ENCODE measurements around the gene COG5. TPM values are rescaled to one million over a fixed set of nuclear protein-coding genes. Genes with fewer than 3 reads are reported as not detected.
"Not testable (repeated sequence)": the region's sequence is repeated elsewhere in the genome, so short reads cannot be mapped to it uniquely, and the experiment has no call there.

COG5 gene
- total RNA-seq, 2 experiments from 2014 or later: 34.1 to 35.5 TPM

GRCh38 chr7:107551936-107552335 lies 11.8 kb downstream of the COG5 start:
- H3K9me3 Mint-ChIP-seq (ENCODE audit: low read depth): peaks cover 2% of the 10 kb centered on the region
- no peak for DNase-seq
- H3K27me3 Mint-ChIP-seq: no peaks in the 10 kb centered on the region
- ChIA-PET CTCF (interaction anchor here (0.6 kb wide), 1 partner anchor 89 kb away, joined by 3 read pairs; no protein-coding TSS in a partner anchor), POLR2A (no interaction called here)
- no peak for ATAC-seq
- intact Hi-C loops (cut with DNase I, micrococcal nuclease): no loop called here
- no peak overlapping the region for H3K4me3 Mint-ChIP-seq
- H3K36me3 Mint-ChIP-seq (ENCODE audit: low read depth): peaks cover 61% of the 10 kb centered on the region
- peaks cover 37% of the 10 kb centered on the region for H3K4me1 Mint-ChIP-seq
- no peak overlapping the region for H3K27ac Mint-ChIP-seq

- Mint-ChIP-seq H3K4me1 (peaks cover 3% of the 10 kb centered on the region), H3K4me3 (no peak overlapping the region), H3K27me3 (no peaks in the 10 kb centered on the region), H3K36me3 (ENCODE audit: low read depth) (peaks cover 59% of the 10 kb centered on the region), H3K27ac (no peak overlapping the region), H3K9me3 (ENCODE audit: low read depth) (peaks cover 18% of the 10 kb centered on the region)
- DNase-seq (no peak), ATAC-seq (no peak)
- CTCF ChIA-PET: no interaction called here
- POLR2A ChIA-PET: no interaction called here
- intact Hi-C loops (cut with DNase I, micrococcal nuclease): no loop called here
Observed at GRCh38 chr7:107544848-107545591, 18.7 kb downstream of the COG5 start.

- Mint-ChIP-seq H3K9me3 (ENCODE audit: low read depth) (peaks cover 18% of the 10 kb centered on the region), H3K27me3 (no peaks in the 10 kb centered on the region), H3K4me3 (no peak overlapping the region), H3K27ac (no peak overlapping the region), H3K36me3 (ENCODE audit: low read depth) (peaks cover 57% of the 10 kb centered on the region), H3K4me1 (no peaks in the 10 kb centered on the region)
- ChIA-PET CTCF (no interaction called here), POLR2A (interaction anchor here (0.6 kb wide), 1 partner anchor 609 kb away, joined by 3 read pairs; no protein-coding TSS in a partner anchor)
- ATAC-seq (no peak), DNase-seq (no peak)
- intact Hi-C loops (cut with DNase I, micrococcal nuclease): no loop called here
Observed at GRCh38 chr7:107543338-107543993, 20.3 kb downstream of the COG5 start.

GRCh38 chr7:107538001-107538400 lies 25.7 kb downstream of the COG5 start:
- intact Hi-C loops (cut with DNase I, micrococcal nuclease): no loop called here
- no peaks in the 10 kb centered on the region for H3K27me3 Mint-ChIP-seq

GRCh38 chr7:107537228-107537627 lies 26.5 kb downstream of the COG5 start:
- H3K9me3 Mint-ChIP-seq (ENCODE audit: low read depth); H3K4me3 Mint-ChIP-seq; ATAC-seq; H3K27ac Mint-ChIP-seq; intact Hi-C loops (cut with DNase I, micrococcal nuclease); DNase-seq; H3K27me3 Mint-ChIP-seq; POLR2A ChIA-PET: not testable (repeated sequence)
- Mint-ChIP-seq H3K36me3 (ENCODE audit: low read depth) (peaks cover 62% of the 10 kb centered on the region), H3K4me1 (peaks cover 24% of the 10 kb centered on the region)
- CTCF ChIA-PET: interaction anchor here (0.7 kb wide), 2 partner anchors 21 to 107 kb away, joined by 3 to 5 read pairs; no protein-coding TSS in a partner anchor

More at GRCh38 chr7:107538001-107538400, 25.7 kb downstream of the COG5 start:
- ATAC-seq: no peak
- DNase-seq: no peak
- Mint-ChIP-seq H3K4me3 (no peak overlapping the region), H3K36me3 (ENCODE audit: low read depth) (peaks cover 65% of the 10 kb centered on the region), H3K27ac (no peak overlapping the region), H3K9me3 (ENCODE audit: low read depth) (peaks cover 7% of the 10 kb centered on the region), H3K4me1 (peaks cover 21% of the 10 kb centered on the region)
- CTCF ChIA-PET: no interaction called here
- POLR2A ChIA-PET: no interaction called here

GRCh38 chr7:107534139-107534538 lies 29.6 kb downstream of the COG5 start:
- intact Hi-C loops (cut with DNase I, micrococcal nuclease): no loop called here
- peaks cover 7% of the 10 kb centered on the region for H3K9me3 Mint-ChIP-seq (ENCODE audit: low read depth)
- DNase-seq (no peak), ATAC-seq (no peak)
- H3K4me3 Mint-ChIP-seq: no peak overlapping the region
- no peaks in the 10 kb centered on the region for H3K27me3 Mint-ChIP-seq
- CTCF ChIA-PET: interaction anchor here (0.6 to 0.7 kb wide), 2 partner anchors 14 to 343 kb away, joined by 3 read pairs; no protein-coding TSS in a partner anchor
- H3K4me1 Mint-ChIP-seq: peaks cover 27% of the 10 kb centered on the region
- POLR2A ChIA-PET: no interaction called here
- H3K27ac Mint-ChIP-seq: no peak overlapping the region
- peaks cover 64% of the 10 kb centered on the region for H3K36me3 Mint-ChIP-seq (ENCODE audit: low read depth)

- DNase-seq: no peak
- peaks cover 27% of the 10 kb centered on the region for H3K4me1 Mint-ChIP-seq
- intact Hi-C loops (cut with DNase I, micrococcal nuclease): no loop called here
- H3K27ac Mint-ChIP-seq: no peak overlapping the region
- no peaks in the 10 kb centered on the region for H3K27me3 Mint-ChIP-seq
- H3K9me3 Mint-ChIP-seq (ENCODE audit: low read depth): peaks cover 3% of the 10 kb centered on the region
- ChIA-PET POLR2A (no interaction called here), CTCF (no interaction called here)
- peaks cover 44% of the 10 kb centered on the region for H3K36me3 Mint-ChIP-seq (ENCODE audit: low read depth)
- H3K4me3 Mint-ChIP-seq: no peak overlapping the region
- ATAC-seq: no peak
Observed at GRCh38 chr7:107530751-107531150, 33.0 kb downstream of the COG5 start.

GRCh38 chr7:107528461-107528860 lies 35.3 kb downstream of the COG5 start:
- ChIA-PET CTCF (interaction anchor here (1.0 kb wide), 1 partner anchor 27 kb away, joined by 4 read pairs; no protein-coding TSS in a partner anchor), POLR2A (no interaction called here)
- Mint-ChIP-seq H3K4me1 (peaks cover 11% of the 10 kb centered on the region), H3K27ac (no peak overlapping the region), H3K4me3 (no peak overlapping the region), H3K36me3 (ENCODE audit: low read depth) (peaks cover 31% of the 10 kb centered on the region), H3K27me3 (no peaks in the 10 kb centered on the region), H3K9me3 (ENCODE audit: low read depth) (no peaks in the 10 kb centered on the region)
- DNase-seq (no peak), ATAC-seq (no peak)
- intact Hi-C loops (cut with DNase I, micrococcal nuclease): no loop called here

GRCh38 chr7:107527196-107527595 lies 36.5 kb downstream of the COG5 start:
- Mint-ChIP-seq H3K4me3 (no peak overlapping the region), H3K27me3 (no peaks in the 10 kb centered on the region), H3K36me3 (ENCODE audit: low read depth) (peaks cover 29% of the 10 kb centered on the region), H3K4me1 (peaks cover 7% of the 10 kb centered on the region), H3K27ac (no peak overlapping the region), H3K9me3 (ENCODE audit: low read depth) (no peaks in the 10 kb centered on the region)
- intact Hi-C loops (cut with DNase I, micrococcal nuclease): no loop called here
- DNase-seq (no peak), ATAC-seq (no peak)
- CTCF ChIA-PET: interaction anchor here (1.0 kb wide), 1 partner anchor 26 kb away, joined by 4 read pairs; no protein-coding TSS in a partner anchor
- POLR2A ChIA-PET: no interaction called here

GRCh38 chr7:107526672-107527071 lies 37.0 kb downstream of the COG5 start:
- H3K27ac Mint-ChIP-seq: no peak overlapping the region

GRCh38 chr7:107506674-107507339 lies 56.9 kb downstream of the COG5 start:
- H3K27ac Mint-ChIP-seq: peak overlapping the region; percentile 55
- no peaks in the 10 kb centered on the region for H3K9me3 Mint-ChIP-seq (ENCODE audit: low read depth)
- ChIA-PET POLR2A (interaction anchor here (0.7 kb wide), 1 partner anchor 52 kb away, joined by 6 read pairs; no protein-coding TSS in a partner anchor), CTCF (no interaction called here)
- no peaks in the 10 kb centered on the region for H3K27me3 Mint-ChIP-seq
- ATAC-seq (no peak), DNase-seq (no peak)
- no peak overlapping the region for H3K4me3 Mint-ChIP-seq
- H3K4me1 Mint-ChIP-seq: peaks cover 15% of the 10 kb centered on the region
- intact Hi-C loops (cut with DNase I, micrococcal nuclease): no loop called here
- H3K36me3 Mint-ChIP-seq (ENCODE audit: low read depth): peaks cover 22% of the 10 kb centered on the region

More at GRCh38 chr7:107526672-107527071, 37.0 kb downstream of the COG5 start:
- Mint-ChIP-seq H3K4me3 (no peak overlapping the region), H3K4me1 (peaks cover 9% of the 10 kb centered on the region), H3K27me3 (no peaks in the 10 kb centered on the region), H3K9me3 (ENCODE audit: low read depth) (peaks cover 2% of the 10 kb centered on the region), H3K36me3 (ENCODE audit: low read depth) (peaks cover 34% of the 10 kb centered on the region)
- intact Hi-C loops (cut with DNase I, micrococcal nuclease): no loop called here
- ATAC-seq: no peak
- CTCF ChIA-PET: no interaction called here
- DNase-seq: no peak
- POLR2A ChIA-PET: interaction anchor here (0.7 kb wide), 1 partner anchor 15 kb away, joined by 4 read pairs; no protein-coding TSS in a partner anchor
